ENCODE data around the gene KIF5A. TPM values are rescaled to one million over a fixed set of nuclear protein-coding genes. Genes with fewer than 3 reads are reported as not detected.

The KIF5A gene
- total RNA-seq, 1 donor from 2014 or later = 0.17 TPM

Other genes with a start within 250 kb of the KIF5A start
- gene R3HDM2, start 119.0 kb upstream of the KIF5A start, total RNA-seq = 8.8 and 9.8 TPM in 2 replicates
- not detected in 2 replicates for gene INHBC, start 115.3 kb upstream of the KIF5A start, total RNA-seq
- not detected in 2 replicates for gene INHBE, start 94.7 kb upstream of the KIF5A start, total RNA-seq
- 0.17 and 0.47 TPM in 2 replicates for gene GLI1, start 90.3 kb upstream of the KIF5A start, total RNA-seq
- not detected in 2 replicates for gene ARHGAP9, start 70.2 kb upstream of the KIF5A start, total RNA-seq
- gene MARS1, start 62.0 kb upstream of the KIF5A start, total RNA-seq = 71.6 and 81.2 TPM in 2 replicates
- gene DDIT3, start 29.5 kb upstream of the KIF5A start, total RNA-seq = 7.5 and 11.4 TPM in 2 replicates
- gene MBD6, start 27.2 kb upstream of the KIF5A start, total RNA-seq = 12.8 and 17.0 TPM in 2 replicates
- 109 and 113 TPM in 2 replicates for gene DCTN2, start 2.9 kb upstream of the KIF5A start, total RNA-seq
- gene PIP4K2C, start 41.1 kb downstream of the KIF5A start, total RNA-seq = 10.2 and 15.4 TPM in 2 replicates
- gene DTX3, start 54.8 kb downstream of the KIF5A start, total RNA-seq = 1.9 and 2.4 TPM in 2 replicates
- 0.68 and 0.74 TPM in 2 replicates for gene ARHGEF25, start 61.4 kb downstream of the KIF5A start, total RNA-seq
- gene B4GALNT1, start 83.2 kb downstream of the KIF5A start, total RNA-seq = 0.14 TPM in 1 of 2 replicates, not detected in the other
- 284 and 481 TPM in 2 replicates for gene OS9, start 144.1 kb downstream of the KIF5A start, total RNA-seq
- under 0.01 and 0.19 TPM in 2 replicates for gene AGAP2, start 188.7 kb downstream of the KIF5A start, total RNA-seq
- 29.7 and 72.0 TPM in 2 replicates for gene TSPAN31, start 195.0 kb downstream of the KIF5A start, total RNA-seq
- gene CDK4, start 202.3 kb downstream of the KIF5A start, total RNA-seq = 147 and 154 TPM in 2 replicates
- 3.4 and 4.1 TPM in 2 replicates for gene MARCHF9, start 205.1 kb downstream of the KIF5A start, total RNA-seq
- gene CYP27B1, start 217.0 kb downstream of the KIF5A start, total RNA-seq = 0.17 and 0.47 TPM in 2 replicates
- gene METTL1, start 222.1 kb downstream of the KIF5A start, total RNA-seq = 3.6 and 3.7 TPM in 2 replicates
- gene EEF1AKMT3, start 222.6 kb downstream of the KIF5A start, total RNA-seq = 3.3 and 4.3 TPM in 2 replicates
- 23.0 and 27.5 TPM in 2 replicates for gene TSFM, start 232.7 kb downstream of the KIF5A start, total RNA-seq